ENCODE data around the gene WNT11.

WNT11 gene

DNA sequence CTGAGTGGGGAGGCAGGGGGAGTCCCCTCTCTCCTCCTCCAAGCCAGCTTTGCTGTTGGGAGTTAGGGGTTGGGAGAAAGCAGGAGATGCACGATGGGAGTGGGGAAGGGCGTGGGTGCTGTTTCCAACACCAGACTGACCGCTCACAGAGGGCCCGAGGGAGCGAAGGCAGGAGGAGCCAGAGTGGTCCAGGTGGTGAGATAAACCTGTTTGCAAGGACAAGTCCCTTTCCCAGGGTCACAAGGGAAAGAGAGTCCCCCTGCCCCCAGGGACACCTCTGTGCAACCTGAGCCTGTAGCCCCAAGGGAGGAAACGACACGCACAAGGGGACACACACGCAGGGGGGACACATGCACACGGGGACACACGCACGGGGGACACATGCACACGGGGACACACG lies 42.2 kb downstream of the WNT11 start:
- TF ChIP-seq, protein P1, sequence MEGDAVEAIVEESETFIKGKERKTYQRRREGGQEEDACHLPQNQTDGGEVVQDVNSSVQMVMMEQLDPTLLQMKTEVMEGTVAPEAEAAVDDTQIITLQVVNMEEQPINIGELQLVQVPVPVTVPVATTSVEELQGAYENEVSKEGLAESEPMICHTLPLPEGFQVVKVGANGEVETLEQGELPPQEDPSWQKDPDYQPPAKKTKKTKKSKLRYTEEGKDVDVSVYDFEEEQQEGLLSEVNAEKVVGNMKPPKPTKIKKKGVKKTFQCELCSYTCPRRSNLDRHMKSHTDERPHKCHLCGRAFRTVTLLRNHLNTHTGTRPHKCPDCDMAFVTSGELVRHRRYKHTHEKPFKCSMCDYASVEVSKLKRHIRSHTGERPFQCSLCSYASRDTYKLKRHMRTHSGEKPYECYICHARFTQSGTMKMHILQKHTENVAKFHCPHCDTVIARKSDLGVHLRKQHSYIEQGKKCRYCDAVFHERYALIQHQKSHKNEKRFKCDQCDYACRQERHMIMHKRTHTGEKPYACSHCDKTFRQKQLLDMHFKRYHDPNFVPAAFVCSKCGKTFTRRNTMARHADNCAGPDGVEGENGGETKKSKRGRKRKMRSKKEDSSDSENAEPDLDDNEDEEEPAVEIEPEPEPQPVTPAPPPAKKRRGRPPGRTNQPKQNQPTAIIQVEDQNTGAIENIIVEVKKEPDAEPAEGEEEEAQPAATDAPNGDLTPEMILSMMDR (IDR thresholded peaks at IDR 0.05; ENCODE audit: low read depth, low read length, missing control alignments), result no peak
- no peak for DNase-seq
- Histone ChIP-seq H3K4me3 (ENCODE audit: low read depth, low read length) (no peak overlapping the region), H3K27ac (no peak overlapping the region), H3K36me3 (replicated peaks) (no peaks in the 10 kb centered on the region), H3K27me3 (replicated peaks) (peaks cover 7% of the 10 kb centered on the region)
- in situ Hi-C loops (cut with HindIII; ENCODE audit: low pct_ligation_motif_present, low sequenced_read_pairs), result no loop called here

DNA sequence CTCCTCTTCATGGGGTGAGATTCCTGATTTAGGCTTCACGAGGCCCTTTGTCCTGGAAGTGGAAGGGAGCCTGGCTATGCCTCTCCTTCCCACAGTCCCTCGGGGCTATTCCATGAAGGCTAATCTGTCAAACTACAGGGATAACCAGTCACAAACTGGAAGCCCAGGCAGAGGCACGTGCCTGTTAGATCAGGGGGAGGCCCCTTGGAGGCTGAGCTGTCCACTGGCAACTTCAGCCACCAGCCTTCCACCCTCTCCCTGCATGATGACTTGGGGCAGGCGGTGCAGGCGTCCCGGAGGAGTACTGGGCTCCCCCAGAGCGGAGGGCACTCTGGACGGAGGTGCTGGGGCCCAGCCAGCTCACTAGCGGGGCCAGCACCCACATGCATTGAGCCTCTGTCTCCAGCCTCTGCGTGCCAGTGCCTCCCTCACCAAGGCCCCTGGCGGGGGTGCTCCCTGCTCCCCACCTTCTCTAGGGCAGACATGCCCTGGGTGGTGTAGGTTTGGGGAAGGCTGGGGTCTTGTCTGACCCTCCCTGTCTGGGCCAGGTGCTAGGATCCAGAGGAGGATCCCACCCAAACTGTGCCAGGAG lies 42.9 kb downstream of the WNT11 start:
- TF ChIP-seq, protein P1 (IDR thresholded peaks at IDR 0.05; ENCODE audit: low read depth, low read length, missing control alignments), result no peak
- no peaks in the 10 kb centered on the region for H3K36me3 ChIP-seq (replicated peaks)
- no peak for DNase-seq
- in situ Hi-C loops (cut with HindIII; ENCODE audit: low pct_ligation_motif_present, low sequenced_read_pairs), result no loop called here
- peaks cover 7% of the 10 kb centered on the region for H3K27me3 ChIP-seq (replicated peaks)
- no peak overlapping the region for H3K27ac ChIP-seq
- no peak overlapping the region for H3K4me3 ChIP-seq (ENCODE audit: low read depth, low read length)

DNA sequence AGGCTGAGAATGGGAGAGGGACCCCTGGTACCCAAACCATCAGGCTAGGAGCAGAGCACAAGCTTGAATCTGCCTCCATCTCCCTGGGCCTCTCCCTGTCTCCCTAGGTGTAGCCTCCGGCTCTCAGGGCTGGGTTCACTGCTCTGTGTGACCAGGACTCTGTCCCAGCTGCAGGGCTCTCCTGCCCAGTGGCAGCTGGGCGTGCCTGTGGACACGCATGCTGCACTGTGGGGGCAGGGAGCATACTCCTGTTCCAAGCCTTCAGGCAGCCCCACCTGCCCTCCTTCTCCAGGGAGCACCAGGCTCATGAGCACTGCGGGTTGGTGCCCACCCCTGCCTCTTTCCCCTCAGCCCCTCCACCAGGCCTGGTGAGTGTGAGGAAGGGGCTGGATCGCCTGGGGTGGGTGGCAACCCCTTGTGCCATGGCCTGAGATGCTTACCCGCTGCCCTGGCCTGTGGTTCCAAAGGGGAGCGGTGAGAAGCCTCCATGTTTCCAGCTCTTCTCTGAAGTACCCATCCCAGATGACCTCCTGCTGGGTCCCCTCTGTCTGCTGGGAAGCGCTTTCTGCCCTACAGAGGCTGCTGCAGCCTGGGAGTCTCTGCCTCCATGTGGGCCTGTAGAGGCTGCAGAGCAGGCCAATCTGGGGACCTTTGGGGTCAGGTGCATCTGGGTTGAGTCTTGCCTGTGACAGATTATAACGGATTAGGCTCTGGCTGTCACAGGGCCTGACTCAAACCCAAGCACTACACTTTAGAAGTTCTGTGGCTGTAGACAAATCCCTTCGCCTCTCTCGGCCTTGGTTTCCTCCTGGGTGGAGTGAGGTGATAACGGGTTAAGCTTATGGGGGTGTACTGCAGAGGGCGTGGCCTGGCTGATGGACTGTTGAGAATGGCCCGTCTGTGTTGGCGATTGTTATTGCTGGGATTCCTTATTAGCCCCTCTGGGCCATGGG lies 43.7 kb downstream of the WNT11 start:
- no peak for DNase-seq
- H3K4me3 ChIP-seq (ENCODE audit: low read depth, low read length), result no peak overlapping the region
- peaks cover 7% of the 10 kb centered on the region for H3K27me3 ChIP-seq (replicated peaks)
- no peak overlapping the region for H3K27ac ChIP-seq
- in situ Hi-C loops (cut with HindIII; ENCODE audit: low pct_ligation_motif_present, low sequenced_read_pairs), result no loop called here
- TF ChIP-seq, protein P1 (IDR thresholded peaks at IDR 0.05; ENCODE audit: low read depth, low read length, missing control alignments), result no peak
- no peaks in the 10 kb centered on the region for H3K36me3 ChIP-seq (replicated peaks)

DNA sequence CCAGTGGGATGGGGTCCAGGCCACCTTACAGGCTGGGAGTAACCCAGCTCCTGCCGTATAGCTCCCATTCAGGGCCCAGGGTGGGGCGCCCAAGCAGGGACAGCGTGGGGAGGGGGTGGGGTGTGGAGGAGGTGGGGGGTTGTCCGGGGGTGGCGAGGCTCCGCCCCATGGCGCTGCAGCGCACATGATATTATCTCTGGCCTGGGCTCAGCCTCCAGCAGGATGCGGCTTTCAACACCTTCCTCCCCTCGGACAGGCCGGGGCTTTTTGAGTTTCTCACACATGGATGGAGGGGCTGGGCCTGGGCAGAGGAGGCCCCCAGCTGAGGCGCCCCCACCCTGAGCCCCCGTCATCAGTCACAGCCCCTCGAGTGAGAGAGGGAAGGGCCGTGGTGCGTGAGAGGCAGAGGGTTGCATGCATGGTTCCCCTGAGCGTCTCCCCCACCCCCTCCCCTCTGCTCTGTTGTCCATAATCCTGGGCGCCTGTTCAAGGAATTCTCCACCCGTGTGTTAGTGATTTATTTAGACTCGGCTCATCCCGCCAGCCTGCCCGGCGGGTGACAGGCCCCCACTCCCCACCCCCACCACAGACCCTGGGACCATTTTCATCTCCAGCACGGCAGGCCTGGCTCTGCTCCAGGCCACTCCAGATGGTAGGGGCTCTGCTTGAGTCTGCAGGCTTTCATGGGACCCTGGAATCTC lies 44.9 kb downstream of the WNT11 start:
- TF ChIP-seq, protein P1 (IDR thresholded peaks at IDR 0.05; ENCODE audit: low read depth, low read length, missing control alignments), result no peak
- Histone ChIP-seq H3K27me3 (replicated peaks) (peaks cover 4% of the 10 kb centered on the region), H3K4me3 (ENCODE audit: low read depth, low read length) (no peak overlapping the region), H3K36me3 (replicated peaks) (no peaks in the 10 kb centered on the region), H3K27ac (no peak overlapping the region)
- no peak for DNase-seq
- in situ Hi-C loops (cut with HindIII; ENCODE audit: low pct_ligation_motif_present, low sequenced_read_pairs), result no loop called here

DNA sequence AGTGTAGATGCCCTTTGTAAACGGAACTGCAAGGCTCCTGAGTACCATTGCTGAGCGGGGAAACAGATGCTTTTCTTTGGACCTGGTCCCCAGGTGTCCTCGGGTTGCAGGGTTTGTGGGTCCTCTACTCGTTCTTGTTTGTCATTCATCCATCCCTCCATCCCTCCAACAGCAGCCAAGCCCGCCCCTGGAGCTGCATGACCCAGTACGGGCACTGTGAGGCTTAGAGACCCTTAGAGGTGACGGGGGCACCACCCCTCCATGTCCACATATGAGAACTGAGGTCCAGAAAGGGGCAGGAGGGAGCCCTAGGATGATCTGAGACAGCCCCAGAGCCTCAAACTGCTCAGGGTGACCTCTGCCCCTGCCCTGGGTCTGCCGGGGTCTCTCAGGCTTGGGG lies 45.4 kb downstream of the WNT11 start:
- no peak for DNase-seq
- no peak overlapping the region for H3K27ac ChIP-seq
- H3K4me3 ChIP-seq (ENCODE audit: low read depth, low read length), result no peak overlapping the region
- peaks cover under 1% of the 10 kb centered on the region for H3K27me3 ChIP-seq (replicated peaks)
- TF ChIP-seq, protein P1 (IDR thresholded peaks at IDR 0.05; ENCODE audit: low read depth, low read length, missing control alignments), result no peak
- in situ Hi-C loops (cut with HindIII; ENCODE audit: low pct_ligation_motif_present, low sequenced_read_pairs), result no loop called here
- no peaks in the 10 kb centered on the region for H3K36me3 ChIP-seq (replicated peaks)

All from brain microvascular endothelial cell (primary cell).